CD4-positive, alpha-beta T cell treated with Interleukin-10 for 1 hour (primary cell): Measurements from ENCODE around the gene DLGAP1.

ENCODE experiments used
- DNase-seq: peaks from one replicate; pipeline ENCODE4 v3.0.0-alpha.2; 2020

Gene DLGAP1

DNA sequence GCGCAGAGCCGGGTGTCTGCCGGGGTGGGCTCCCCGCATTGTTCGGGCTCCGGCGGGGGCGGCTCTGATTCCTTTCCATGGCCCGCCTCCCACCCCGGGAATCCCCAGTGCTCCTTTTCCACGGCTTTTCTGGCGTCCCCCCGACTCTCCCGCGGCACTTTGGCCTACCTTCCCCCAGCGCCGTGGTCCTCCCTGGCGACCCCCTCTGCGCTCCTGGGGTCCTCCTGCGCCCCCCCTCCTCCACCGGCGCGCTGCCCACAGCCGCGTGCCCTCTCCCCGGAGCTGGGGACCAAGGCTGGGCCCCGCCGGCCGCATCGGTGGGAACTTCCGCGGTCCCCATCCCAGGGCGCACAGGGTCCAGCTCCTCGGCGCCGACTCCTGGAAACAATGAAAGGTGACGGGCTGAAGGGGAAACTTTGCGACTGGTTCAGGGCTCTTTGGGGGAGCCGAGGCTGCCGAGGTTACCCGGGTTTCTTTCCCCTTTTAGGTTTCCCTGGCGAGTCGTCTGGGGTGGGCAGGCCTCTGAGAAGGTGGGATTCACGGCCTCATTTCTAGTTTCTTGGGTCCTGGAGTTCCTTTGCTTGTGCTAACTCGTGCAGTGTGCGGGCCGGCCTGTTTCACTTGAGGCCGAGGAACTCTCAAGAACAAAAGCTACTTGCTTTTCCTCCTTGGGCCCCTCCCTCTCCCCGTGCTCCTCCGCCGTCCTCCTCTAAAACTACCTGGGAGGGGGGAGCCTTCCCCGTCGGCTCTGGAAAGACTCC is 1002.9 kb downstream of the DLGAP1 start:
- DNase-seq, result peak; percentile 45

DNA sequence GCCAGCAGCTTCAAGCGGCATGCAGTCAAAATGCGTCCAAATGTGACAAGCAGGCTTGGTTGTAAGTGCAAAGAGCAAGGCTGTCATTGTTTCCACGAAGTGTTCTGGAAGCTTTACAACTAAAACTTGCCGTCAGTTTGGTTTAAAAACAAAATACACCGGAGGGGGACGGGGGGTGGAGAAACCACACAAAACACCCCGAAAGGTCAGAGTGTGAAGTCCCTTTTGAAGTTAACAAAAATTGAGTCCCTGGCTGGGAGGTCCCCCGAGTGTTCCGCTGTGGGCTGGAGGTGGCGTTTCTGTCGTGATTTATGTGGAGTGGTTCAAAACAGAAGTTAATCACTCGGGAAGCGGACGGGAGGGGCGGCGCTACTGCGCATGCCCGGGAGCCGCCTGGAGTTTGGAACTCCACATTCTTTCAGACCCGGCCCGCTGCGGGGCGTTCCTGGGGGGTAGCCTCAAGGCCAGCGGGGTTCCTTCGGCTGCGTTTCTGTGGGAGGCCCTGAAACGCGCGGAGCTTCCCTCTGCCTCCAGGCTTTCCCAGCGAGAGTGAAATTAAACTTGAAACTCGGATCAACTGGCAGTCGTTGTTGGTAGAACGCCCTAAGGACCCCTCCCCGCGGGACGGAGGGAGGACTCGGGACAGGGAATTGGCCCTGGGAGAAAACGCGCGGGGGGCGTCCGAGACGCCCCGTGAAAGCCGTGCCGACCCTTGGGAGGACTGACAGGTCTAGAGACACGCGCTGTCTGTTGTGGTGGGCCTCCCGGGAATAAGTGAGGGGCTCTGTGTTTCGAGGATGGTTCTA is 1003.7 kb downstream of the DLGAP1 start:
- DNase-seq, result peak; percentile 86

DNA sequence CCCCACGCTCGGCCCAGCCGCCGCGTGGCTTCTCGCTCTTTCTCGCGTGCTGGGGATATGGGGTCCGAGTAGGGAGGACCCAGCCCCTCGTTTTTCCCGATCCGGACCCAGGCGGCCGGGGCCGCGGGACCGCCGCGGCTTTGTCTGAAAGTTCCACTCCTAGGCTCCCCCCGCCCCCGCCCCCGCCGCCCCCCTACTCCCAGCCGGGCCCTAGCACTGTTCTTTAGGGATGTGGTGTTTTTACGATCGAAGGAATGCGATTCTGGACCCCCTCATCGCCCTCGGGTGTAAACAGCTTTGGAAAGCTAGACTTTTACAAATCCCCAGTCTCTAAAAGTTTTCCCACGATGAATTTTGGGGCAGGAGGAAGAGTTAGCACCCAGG is 1004.3 kb downstream of the DLGAP1 start:
- no peak for DNase-seq

DNA sequence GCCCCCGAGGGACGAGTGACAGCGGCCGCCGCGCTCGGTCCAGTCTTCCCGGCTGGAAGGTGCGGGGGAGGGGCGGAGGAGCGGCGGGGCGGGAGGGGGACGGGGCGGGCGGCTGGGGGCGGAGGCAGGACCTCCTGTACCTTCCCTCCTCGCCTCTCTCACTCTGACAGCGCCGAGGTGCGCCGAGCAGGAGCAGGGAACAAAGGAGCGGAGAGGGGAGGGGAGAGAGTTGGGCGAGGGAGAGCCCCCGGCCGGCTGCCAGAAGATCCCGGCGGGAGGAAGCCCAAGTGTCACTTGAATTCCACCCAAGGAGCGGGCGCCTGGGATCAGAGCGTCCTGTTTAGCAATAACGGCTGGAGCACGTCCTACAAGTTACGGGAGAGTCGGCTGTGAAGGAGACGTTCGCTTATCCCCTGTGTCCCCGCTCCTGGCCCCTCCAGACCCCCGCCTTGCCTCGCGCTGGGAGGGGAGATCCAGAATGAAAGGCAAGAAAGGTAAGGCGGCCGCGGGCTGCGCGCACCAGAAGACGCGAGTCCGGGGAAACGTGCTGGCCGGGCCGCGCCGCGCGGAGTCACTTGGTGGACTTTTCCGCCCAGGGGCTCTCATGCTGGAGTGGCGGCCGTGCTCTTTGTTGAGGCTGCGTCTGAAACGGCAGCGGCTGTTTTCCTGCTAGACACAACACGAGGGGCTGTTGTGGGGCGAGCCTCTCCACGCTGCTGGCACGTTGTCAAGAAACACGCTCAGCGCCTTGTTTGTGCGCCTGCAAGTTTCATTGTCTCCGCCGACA is 1004.9 kb downstream of the DLGAP1 start, which contains the start of gene TGIF1:
Gene TGIF1 (plus strand): TSS at position 161 of the 787 bp plus-strand sequence. CDS start 318 bp downstream, at position 479.
- peak; percentile 82 for DNase-seq

DNA sequence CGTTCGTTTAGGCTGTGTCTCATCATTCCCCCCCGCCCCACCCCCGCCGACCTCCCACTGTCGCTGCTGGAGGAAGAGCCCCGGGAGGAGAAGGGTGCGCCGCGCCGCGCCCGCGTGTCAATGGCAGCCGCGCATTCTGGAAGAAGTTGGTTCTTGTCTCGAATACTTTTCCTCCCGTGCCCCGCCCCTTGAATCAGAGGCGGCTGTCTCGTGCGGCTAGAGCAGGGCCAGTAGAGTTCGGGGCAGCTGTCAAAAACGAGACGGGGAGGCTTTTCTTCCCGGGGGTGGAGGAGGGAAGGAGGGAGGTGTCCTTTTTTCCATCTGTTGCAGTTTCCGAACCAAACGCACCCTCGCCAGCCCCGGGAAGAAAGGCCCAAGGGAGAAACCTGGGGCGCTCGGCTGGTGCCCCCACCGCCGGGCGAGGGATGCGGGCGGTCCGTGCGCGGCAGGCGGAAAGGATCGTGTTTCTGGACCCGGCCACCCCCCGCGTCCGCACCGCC is 1005.5 kb downstream of the DLGAP1 start:
- DNase-seq, result no peak

DNA sequence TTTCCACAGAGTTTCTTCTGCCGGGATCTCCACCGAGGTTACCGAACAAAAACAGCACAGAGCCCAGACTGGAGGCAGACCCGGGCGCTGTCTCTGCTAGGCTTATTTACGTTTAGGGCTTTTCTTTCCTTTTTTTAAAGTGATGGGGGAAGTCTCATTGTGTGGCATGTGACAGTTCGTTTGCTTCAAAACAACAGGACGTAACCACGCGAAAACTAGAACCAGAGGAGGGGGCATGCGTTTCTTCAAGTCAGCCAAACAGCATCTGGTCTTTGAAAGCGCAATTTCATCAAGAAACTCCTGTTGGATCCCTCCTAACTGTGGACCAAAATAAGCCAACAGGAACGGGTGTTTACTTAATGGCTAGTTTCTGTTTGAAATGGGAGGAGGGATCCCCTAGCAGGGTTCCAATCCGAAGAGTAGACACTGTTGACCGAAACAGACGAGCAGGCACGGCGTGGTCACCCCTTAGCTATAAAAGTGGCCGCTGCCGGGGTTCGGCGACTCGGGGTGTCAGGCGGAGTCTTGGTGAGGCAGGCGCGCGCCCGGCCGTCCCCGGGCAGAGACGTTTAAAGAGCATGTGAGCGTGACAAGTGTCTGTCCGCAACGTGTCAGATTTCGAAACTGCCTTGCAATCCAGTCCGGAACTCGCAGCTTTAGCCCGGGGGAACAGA is 1006.1 kb downstream of the DLGAP1 start:
- peak; percentile 86 for DNase-seq

DNA sequence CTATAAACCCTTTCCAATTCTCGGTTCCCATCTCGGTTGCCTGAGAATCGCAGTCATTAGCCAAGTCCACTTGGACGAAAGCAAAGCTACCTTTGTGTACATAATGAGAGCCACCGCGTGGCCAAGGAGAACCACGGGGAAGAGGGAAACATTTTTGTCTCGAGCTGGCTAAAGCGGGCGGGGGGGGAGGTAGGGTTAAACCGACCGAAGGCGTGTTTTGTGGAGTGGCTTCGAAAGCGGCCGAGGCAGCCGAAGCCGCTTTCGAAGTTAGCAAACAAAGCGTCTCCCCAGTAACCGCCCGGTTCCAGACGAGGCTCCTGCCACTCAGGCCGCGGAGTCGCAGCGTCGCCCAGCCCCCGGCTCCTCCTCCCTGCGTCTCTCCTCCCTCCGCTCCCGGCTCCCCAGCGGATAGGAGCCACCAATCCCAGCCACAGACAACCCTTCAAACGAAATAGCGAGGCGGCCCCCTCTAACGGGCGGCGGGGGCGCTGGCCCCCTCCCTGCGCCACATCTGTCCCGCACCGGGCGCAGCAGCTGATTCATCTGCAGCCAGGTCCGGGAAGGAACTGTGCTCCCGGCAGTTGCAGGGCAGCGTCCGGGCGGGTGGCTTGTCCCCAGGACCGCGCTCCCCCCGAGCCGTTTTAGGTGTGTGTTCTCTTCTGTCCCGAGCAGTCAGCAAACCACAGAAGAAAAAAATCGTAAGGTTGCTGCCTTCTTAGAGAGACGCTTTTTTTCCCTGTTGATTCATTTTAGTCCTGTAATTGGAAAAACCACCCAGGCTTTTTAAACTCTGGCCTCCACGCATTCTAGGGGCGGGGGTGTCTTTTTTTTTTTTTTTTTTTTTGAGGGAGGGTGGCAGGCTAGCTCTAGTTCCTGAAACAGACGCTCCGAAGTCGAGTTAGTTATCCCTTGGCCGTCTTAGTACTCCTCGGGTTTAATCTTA is 1006.9 kb downstream of the DLGAP1 start:
- peak; percentile 91 for DNase-seq

DNA sequence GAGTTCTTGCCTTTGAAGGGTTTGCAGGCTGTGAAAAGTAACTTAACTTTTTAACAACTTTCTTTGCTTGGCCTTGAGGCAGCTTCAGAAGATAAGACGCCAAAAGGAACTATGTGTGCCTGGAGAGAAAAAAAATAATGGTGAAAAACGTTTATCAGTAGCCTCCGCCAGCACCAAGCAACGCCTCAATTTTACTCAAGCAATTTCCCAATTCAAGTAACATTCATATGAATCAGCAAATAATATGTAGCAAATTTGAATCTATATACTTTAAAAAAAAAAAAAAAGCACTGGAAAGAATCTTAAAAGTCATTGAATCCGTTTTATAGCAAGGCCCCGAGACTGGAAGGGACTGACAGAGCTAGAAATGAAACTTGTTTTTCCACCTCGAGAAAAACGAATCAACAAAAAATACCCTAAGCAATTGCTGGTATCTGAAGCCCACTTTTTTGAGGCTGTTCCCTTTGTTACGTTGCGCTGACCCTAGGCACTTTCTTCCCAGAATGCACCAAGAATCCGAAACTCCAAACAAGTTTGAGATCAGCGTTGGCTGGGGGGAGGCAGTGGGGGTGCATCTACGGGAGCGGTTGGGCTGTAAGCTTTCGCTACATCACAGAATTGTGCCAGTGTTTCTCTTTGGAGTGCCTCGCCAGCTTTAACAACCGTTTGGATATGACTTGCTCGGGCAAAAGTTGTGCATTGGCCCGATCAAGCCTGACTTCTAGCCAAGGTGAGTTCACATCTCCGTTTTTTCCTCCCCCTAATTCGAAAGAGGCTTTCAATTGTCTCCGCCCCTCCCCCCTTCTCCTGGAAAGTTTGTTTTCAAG is 1007.8 kb downstream of the DLGAP1 start:
- DNase-seq, result no peak
